Frontal cortex (tissue), 4 donors: ENCODE data around the gene AOX1. TPM values are rescaled to one million over a fixed set of nuclear protein-coding genes. Genes with fewer than 3 reads are reported as not detected.
"Not testable (repeated sequence)": the region's sequence is repeated elsewhere in the genome, so short reads cannot be mapped to it uniquely, and the experiment has no call there.

ENCODE experiments used
- DNase-seq, 2 donors: peaks; one replicate each; pipeline ENCODE4 v3.0.0; 2012; ENCODE audit warnings: low spot score in 2 of 2
- FAIRE-seq: peaks from 2 replicates; lab custom pipeline; 2012; peaks lifted over from hg19 to GRCh38; lab: Jason Lieb, UNC
- total RNA-seq: library from RNA; depleted of rRNA; stranded (reverse); fragments of >200 nt; gene quantifications from one replicate; pipeline ENCODE4 v1.2.3, GENCODE V29; 2014
- donor health status: control.
- donor health status: control.
- donor health status: control.

Gene AOX1
- total RNA-seq, 1 donor from 2014 or later, result 0.82 TPM

GRCh38 chr2:200624658-200625057, 38.8 kb downstream of the AOX1 start:
- FAIRE-seq (no peak), DNase-seq (no peak)

GRCh38 chr2:200625282-200625681, 39.5 kb downstream of the AOX1 start:
- FAIRE-seq, result no peak
- DNase-seq, result no peak

- FAIRE-seq, result no peak
Observed at GRCh38 chr2:200625958-200626363, 40.1 kb downstream of the AOX1 start.

GRCh38 chr2:200627110-200627770, 41.4 kb downstream of the AOX1 start:
- FAIRE-seq, result no peak
- no peak for DNase-seq

More at GRCh38 chr2:200625958-200626363, 40.1 kb downstream of the AOX1 start:
- no peak for DNase-seq

- FAIRE-seq, DNase-seq: not testable (repeated sequence)
Observed at GRCh38 chr2:200628461-200628860, 42.6 kb downstream of the AOX1 start.

GRCh38 chr2:200631287-200631686, 45.5 kb downstream of the AOX1 start:
- DNase-seq, result no peak
- FAIRE-seq, result no peak

- FAIRE-seq, result no peak
Observed at GRCh38 chr2:200634231-200634964, 48.6 kb downstream of the AOX1 start.

GRCh38 chr2:200635251-200635650, 49.4 kb downstream of the AOX1 start:
- no peak for FAIRE-seq
- DNase-seq, result no peak

More at GRCh38 chr2:200634231-200634964, 48.6 kb downstream of the AOX1 start:
- DNase-seq, result no peak

- no peak for DNase-seq
- FAIRE-seq, result no peak
Observed at GRCh38 chr2:200637901-200638300, 52.1 kb downstream of the AOX1 start.

- FAIRE-seq (no peak), DNase-seq (no peak)
Observed at GRCh38 chr2:200640176-200640575, 54.4 kb downstream of the AOX1 start.

- no peak for FAIRE-seq
- DNase-seq, result no peak
Observed at GRCh38 chr2:200640901-200641300, 55.1 kb downstream of the AOX1 start.

GRCh38 chr2:200648518-200649281, 62.9 kb downstream of the AOX1 start:
- not testable (repeated sequence) for DNase-seq, FAIRE-seq

- FAIRE-seq, result no peak
- DNase-seq, result no peak
Observed at GRCh38 chr2:200649724-200650123, 63.9 kb downstream of the AOX1 start.

- DNase-seq, result no peak
Observed at GRCh38 chr2:200650195-200650594, 64.4 kb downstream of the AOX1 start.

GRCh38 chr2:200652158-200652557, 66.3 kb downstream of the AOX1 start:
- FAIRE-seq, result no peak

More at GRCh38 chr2:200650195-200650594, 64.4 kb downstream of the AOX1 start:
- no peak for FAIRE-seq

GRCh38 chr2:200653021-200653420, 67.2 kb downstream of the AOX1 start:
- no peak for FAIRE-seq

More at GRCh38 chr2:200652158-200652557, 66.3 kb downstream of the AOX1 start:
- DNase-seq, result no peak

GRCh38 chr2:200654823-200655222, 69.0 kb downstream of the AOX1 start:
- FAIRE-seq (no peak), DNase-seq (no peak)

More at GRCh38 chr2:200653021-200653420, 67.2 kb downstream of the AOX1 start:
- DNase-seq, result no peak

- FAIRE-seq (no peak), DNase-seq (no peak)
Observed at GRCh38 chr2:200655918-200656580, 70.2 kb downstream of the AOX1 start.

- no peak for FAIRE-seq
- no peak for DNase-seq
Observed at GRCh38 chr2:200658278-200658864, 72.6 kb downstream of the AOX1 start.

GRCh38 chr2:200659410-200659809, 73.6 kb downstream of the AOX1 start:
- FAIRE-seq (no peak), DNase-seq (no peak)
